ENCODE measurements around the gene TOP2A.

DNA sequence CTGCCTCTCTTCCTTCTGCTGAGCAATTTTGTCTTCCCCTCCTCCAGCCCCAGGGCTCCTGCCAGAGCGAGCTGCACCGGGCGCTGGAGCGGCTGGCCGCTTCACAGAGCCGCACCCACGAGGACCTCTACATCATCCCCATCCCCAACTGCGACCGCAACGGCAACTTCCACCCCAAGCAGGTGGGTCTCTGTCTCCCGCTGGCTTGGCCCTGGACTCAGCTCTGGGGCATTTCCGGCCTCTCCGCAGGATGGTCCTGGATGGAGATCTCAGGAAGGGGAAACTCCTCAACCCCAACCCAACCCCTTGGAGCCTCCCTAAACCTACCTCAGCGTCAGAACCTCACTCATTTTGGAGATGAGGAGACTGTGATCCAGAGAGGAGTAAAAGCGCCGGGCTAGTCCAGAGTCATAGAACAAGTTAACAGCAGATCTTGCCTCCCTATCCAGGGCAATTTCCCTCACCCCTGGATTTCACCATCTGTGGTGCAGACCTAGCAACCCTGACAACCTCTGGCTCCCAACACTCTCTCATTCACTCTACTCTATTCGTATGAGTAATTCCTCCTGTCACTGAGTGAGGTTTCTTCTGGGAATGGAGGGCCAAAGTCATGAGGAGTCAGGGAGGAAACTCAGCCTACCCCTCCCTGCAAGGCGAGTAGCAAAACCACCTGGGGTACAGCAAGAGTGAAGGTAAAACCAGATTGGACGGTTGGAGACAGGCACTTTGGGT is 36.4 kb upstream of the TOP2A start:
- no peak for TF ChIP-seq YY1 (IDR thresholded peaks at IDR 0.05; ENCODE audit: insufficient read depth, insufficient read length)
- no peak for TF ChIP-seq SUZ12 (IDR thresholded peaks at IDR 0.05; ENCODE audit: extremely low read depth, insufficient read depth, insufficient read length)

Measured in NT2/D1 (cell line).